GM12873 (cell line): ENCODE data around the gene CTNNAL1.

Experiments
- CTCF ChIP-seq: IDR thresholded peaks from 2 replicates; pipeline ENCODE4 v1.5.1; 2012; ENCODE audit warnings: low read depth, mild to moderate bottlenecking, moderate library complexity, low read length, control low read depth; ENCODE audit not compliant: insufficient read depth; ENCODE audit errors: missing control alignments

Gene CTNNAL1

GRCh38 chr9:109035684-109036423 lies 22.6 kb upstream of the CTNNAL1 start:
- TF ChIP-seq CTCF, result no peak

- TF ChIP-seq CTCF, result no peak
These were observed 20.8 kb upstream of the CTNNAL1 start for GRCh38 chr9:109033941-109034700.

- TF ChIP-seq CTCF, result no peak
These were observed 17.9 kb upstream of the CTNNAL1 start for GRCh38 chr9:109031241-109031640.

GRCh38 chr9:109030426-109030825 lies 17.1 kb upstream of the CTNNAL1 start:
- TF ChIP-seq CTCF, result no peak

- TF ChIP-seq CTCF, result no peak
These were observed 15.2 kb upstream of the CTNNAL1 start for GRCh38 chr9:109028457-109028856.

GRCh38 chr9:109027176-109027575 lies 13.9 kb upstream of the CTNNAL1 start:
- no peak for TF ChIP-seq CTCF

- no peak for TF ChIP-seq CTCF
These were observed 13.0 kb upstream of the CTNNAL1 start for GRCh38 chr9:109026306-109026705.
